Vagina (tissue), 2 donors: ENCODE results near the gene CHI3L1. TPM values are rescaled to one million over a fixed set of nuclear protein-coding genes. Genes with fewer than 3 reads are reported as not detected.

Experiments
- DNase-seq, 2 donors: peaks; one replicate each; pipeline ENCODE4 v3.0.0-alpha.2; 2017; ENCODE audit errors: extremely low spot score in 2 of 2
- H3K27ac ChIP-seq: fragments of 200-600 bp; sonication (generic); one replicate; pipeline ENCODE4 v1.5.1; 2019
- H3K27me3 ChIP-seq: fragments of 200-600 bp; sonication (generic); one replicate; pipeline ENCODE4 v1.5.1; 2019
- H3K36me3 ChIP-seq, 2 donors: fragments of 200-600 bp; sonication (generic); one replicate each; pipeline ENCODE4 v1.5.1; 2017 to 2019
- H3K4me1 ChIP-seq: fragments of 200-600 bp; sonication (generic); one replicate; pipeline ENCODE4 v1.5.1; 2019
- H3K4me3 ChIP-seq, 2 donors: fragments of 200-600 bp; sonication (generic); 1 replicate in 1 of 2; 2 replicates in 1 of 2; pipeline ENCODE4 v1.5.1; 2016 to 2019
- H3K9me3 ChIP-seq: fragments of 200-600 bp; sonication (generic); one replicate; pipeline ENCODE4 v1.5.1; 2019
- CTCF ChIP-seq, 3 experiments: fragments of 450-650 bp in 2 of 3; fragments of 200-600 bp in 1 of 3; sonication (generic) in 1 of 3; IDR thresholded peaks; one replicate each; pipeline ENCODE4 v1.5.1; 2017 to 2019; ENCODE audit warnings: antibody characterized with exemption in 3 of 3, mild to moderate bottlenecking in 2 of 3, moderate library complexity in 2 of 3
- POLR2A ChIP-seq, 2 donors: fragments of 450-650 bp; IDR thresholded peaks; one replicate each; pipeline ENCODE4 v1.6.1; 2017; ENCODE audit warnings: antibody characterized with exemption in 2 of 2, mild to moderate bottlenecking in 2 of 2, moderate library complexity in 2 of 2
- POLR2AphosphoS5 ChIP-seq, 2 donors: sonication (generic); formaldehyde crosslinking; IDR thresholded peaks; one replicate each; pipeline ENCODE4 v1.9.0; 2017; ENCODE audit warnings: antibody characterized with exemption in 2 of 2, mild to moderate bottlenecking in 2 of 2, low read depth in 1 of 2; ENCODE audit not compliant: insufficient read depth in 1 of 2
- intact Hi-C: fragments of 100-400 bp; cut with DNase I; formaldehyde crosslinking; loops from one replicate; pipeline ENCODE4 v1.15.1; 2023
- total RNA-seq: library from RNA; depleted of rRNA; stranded (reverse); fragments of >200 nt; gene quantifications from one replicate; pipeline ENCODE4 v1.2.3, GENCODE V29; 2016

CHI3L1 gene
- total RNA-seq, 1 donor from 2014 or later, result 51.3 TPM

- H3K4me3 ChIP-seq, result no peak overlapping the region
- H3K27me3 ChIP-seq, result no peaks in the 10 kb centered on the region
- no peak for TF ChIP-seq CTCF (IDR thresholded peaks at IDR 0.05)
- TF ChIP-seq POLR2A (IDR thresholded peaks at IDR 0.05), result no peak
- TF ChIP-seq POLR2AphosphoS5 (IDR thresholded peaks at IDR 0.05; ENCODE audit: insufficient read depth in 1 of 2, low read depth in 1 of 2), result no peak
- DNase-seq, result no peak
- no peaks in the 10 kb centered on the region for H3K9me3 ChIP-seq
- intact Hi-C loops, result no loop called here
- H3K27ac ChIP-seq, result no peak overlapping the region
- H3K4me1 ChIP-seq, result peaks cover 27% of the 10 kb centered on the region
- H3K36me3 ChIP-seq, result no peaks in the 10 kb centered on the region
Measured at GRCh38 chr1:203197625-203198024, 11.1 kb upstream of the CHI3L1 start.

GRCh38 chr1:203196371-203196770 lies 9.9 kb upstream of the CHI3L1 start:
- no peak for TF ChIP-seq CTCF (IDR thresholded peaks at IDR 0.05)
- no peak for TF ChIP-seq POLR2AphosphoS5 (IDR thresholded peaks at IDR 0.05; ENCODE audit: insufficient read depth in 1 of 2, low read depth in 1 of 2)
- TF ChIP-seq POLR2A (IDR thresholded peaks at IDR 0.05), result no peak
- H3K27ac ChIP-seq, result peak overlapping the region; percentile 8
- H3K4me1 ChIP-seq, result peaks cover 16% of the 10 kb centered on the region
- H3K27me3 ChIP-seq, result no peaks in the 10 kb centered on the region
- intact Hi-C loops, result no loop called here
- H3K9me3 ChIP-seq, result no peaks in the 10 kb centered on the region
- no peaks in the 10 kb centered on the region for H3K36me3 ChIP-seq
- DNase-seq, result no peak
- H3K4me3 ChIP-seq, result no peak overlapping the region

- Histone ChIP-seq H3K27me3 (no peaks in the 10 kb centered on the region), H3K4me3 (no peak overlapping the region), H3K9me3 (no peaks in the 10 kb centered on the region), H3K27ac (no peak overlapping the region), H3K36me3 (no peaks in the 10 kb centered on the region), H3K4me1 (peaks cover 24% of the 10 kb centered on the region)
- no peak for DNase-seq
- TF ChIP-seq CTCF (IDR thresholded peaks at IDR 0.05), result no peak
- intact Hi-C loops, result no loop called here
Measured at GRCh38 chr1:203190949-203191348, 4.4 kb upstream of the CHI3L1 start.

- Histone ChIP-seq H3K27ac (no peak overlapping the region), H3K4me3 (no peak overlapping the region), H3K36me3 (no peaks in the 10 kb centered on the region), H3K9me3 (no peaks in the 10 kb centered on the region), H3K4me1 (peaks cover 30% of the 10 kb centered on the region), H3K27me3 (no peaks in the 10 kb centered on the region)
- no peak for TF ChIP-seq POLR2AphosphoS5 (IDR thresholded peaks at IDR 0.05; ENCODE audit: insufficient read depth in 1 of 2, low read depth in 1 of 2)
- TF ChIP-seq POLR2A (IDR thresholded peaks at IDR 0.05), result no peak
- no peak for TF ChIP-seq CTCF (IDR thresholded peaks at IDR 0.05)
- intact Hi-C loops, result loop anchor here (5.0 kb wide), 1 partner anchor 152 kb away; no protein-coding TSS in a partner anchor
- DNase-seq, result no peak
Measured at GRCh38 chr1:203189951-203190352, 3.4 kb upstream of the CHI3L1 start.

GRCh38 chr1:203188686-203189232 lies 2.3 kb upstream of the CHI3L1 start:
- Histone ChIP-seq H3K4me3 (no peak overlapping the region), H3K4me1 (peaks cover 30% of the 10 kb centered on the region), H3K27ac (no peak overlapping the region), H3K9me3 (no peaks in the 10 kb centered on the region), H3K27me3 (no peaks in the 10 kb centered on the region), H3K36me3 (no peaks in the 10 kb centered on the region)
- DNase-seq, result no peak
- intact Hi-C loops, result loop anchor here (5.0 kb wide), 1 partner anchor 154 kb away; no protein-coding TSS in a partner anchor
- TF ChIP-seq POLR2AphosphoS5 (IDR thresholded peaks at IDR 0.05; ENCODE audit: insufficient read depth in 1 of 2, low read depth in 1 of 2) (no peak), POLR2A (IDR thresholded peaks at IDR 0.05) (no peak), CTCF (IDR thresholded peaks at IDR 0.05) (no peak)
